Activated effector memory CD4-positive, alpha-beta T cell treated with anti-CD3 and anti-CD28 coated beads, Interleukin-2, amount 50 U/mL, for 16 hours (primary cell): ENCODE measurements around the gene FAM3B.

Experiments used
- DNase-seq: peaks from one replicate; pipeline ENCODE4 v3.0.0-alpha.2; 2020

The FAM3B gene

DNA sequence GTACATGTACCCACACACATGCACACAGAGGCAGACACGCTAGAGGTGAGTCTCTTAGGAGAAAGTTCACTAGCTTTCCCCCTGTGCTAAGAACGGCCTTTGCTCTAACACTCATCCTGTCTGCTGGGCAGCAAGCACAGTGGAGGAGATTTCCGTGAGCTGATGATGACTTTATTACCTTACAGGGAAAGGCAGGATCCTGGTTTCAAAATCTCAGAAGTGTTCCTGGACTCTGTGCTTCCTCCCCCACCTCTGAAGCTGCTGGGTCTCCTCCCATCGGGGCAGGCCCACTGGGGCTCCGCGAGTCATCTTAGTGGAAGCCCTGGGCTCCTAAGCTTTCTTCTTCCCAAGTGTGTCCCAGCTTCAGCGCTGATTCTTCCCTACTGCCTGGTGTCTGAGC is 2.7 kb downstream of the FAM3B start:
- DNase-seq: no peak

DNA sequence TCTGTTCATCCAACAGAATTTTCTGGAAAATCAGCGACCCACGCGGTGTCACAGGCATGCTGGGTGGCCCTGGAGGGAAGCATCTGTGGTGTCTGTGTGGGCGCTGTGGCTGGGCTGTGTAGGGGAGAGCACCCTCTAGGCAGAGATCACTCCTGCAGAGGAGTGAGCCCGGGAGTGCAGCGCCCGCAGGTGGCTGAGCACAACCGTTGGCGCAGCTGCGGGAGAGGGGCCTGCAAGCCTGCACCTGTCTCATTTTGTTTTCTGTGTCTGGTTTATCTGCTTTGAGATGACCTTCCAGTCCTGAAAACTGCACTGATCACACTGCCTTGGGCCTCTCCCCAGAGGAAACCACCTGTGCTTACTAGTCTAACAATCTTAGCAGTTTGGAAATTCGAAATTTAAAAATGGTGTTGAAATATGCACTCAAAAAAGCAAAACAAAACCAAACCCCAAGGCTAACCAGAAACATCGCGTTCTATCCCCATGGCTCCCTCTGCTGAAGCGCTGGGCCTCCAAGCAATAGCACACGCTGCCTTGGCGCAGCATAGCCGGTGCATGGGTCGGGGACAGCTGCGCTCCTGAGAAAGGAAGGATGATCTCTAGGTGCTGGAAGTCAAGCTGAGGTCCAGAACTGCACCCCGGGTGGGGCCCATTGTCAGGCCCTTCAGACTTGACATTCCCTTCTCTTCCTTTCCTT is 4.8 kb downstream of the FAM3B start:
- no peak for DNase-seq

DNA sequence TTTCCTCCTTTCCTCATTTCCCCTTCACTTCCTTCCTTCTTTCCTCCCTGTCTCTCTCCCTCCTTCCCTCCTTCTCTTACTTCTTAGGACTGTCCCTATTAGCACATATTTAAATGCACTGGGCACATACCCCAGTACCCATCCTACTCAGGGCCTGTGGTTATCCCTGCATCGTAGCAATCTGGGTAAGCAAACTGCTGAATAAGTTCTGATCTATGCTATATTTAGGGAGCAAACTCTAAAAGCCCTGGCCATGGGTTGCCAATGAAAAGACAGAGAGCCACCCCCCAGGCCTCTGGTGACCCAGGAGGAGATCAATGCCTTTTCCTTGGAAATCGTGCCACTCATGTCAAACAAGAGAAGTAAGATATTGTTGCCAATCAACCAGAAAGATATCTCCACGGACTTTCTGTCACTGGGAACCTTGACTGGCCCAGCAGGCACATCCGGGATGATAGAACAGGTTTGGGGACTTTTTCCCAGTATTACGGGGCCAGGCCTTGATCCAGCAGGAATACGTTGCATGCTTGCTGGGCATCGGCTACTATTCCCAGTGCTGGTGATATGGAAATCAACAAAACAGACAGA is 5.4 kb downstream of the FAM3B start:
- DNase-seq: no peak

DNA sequence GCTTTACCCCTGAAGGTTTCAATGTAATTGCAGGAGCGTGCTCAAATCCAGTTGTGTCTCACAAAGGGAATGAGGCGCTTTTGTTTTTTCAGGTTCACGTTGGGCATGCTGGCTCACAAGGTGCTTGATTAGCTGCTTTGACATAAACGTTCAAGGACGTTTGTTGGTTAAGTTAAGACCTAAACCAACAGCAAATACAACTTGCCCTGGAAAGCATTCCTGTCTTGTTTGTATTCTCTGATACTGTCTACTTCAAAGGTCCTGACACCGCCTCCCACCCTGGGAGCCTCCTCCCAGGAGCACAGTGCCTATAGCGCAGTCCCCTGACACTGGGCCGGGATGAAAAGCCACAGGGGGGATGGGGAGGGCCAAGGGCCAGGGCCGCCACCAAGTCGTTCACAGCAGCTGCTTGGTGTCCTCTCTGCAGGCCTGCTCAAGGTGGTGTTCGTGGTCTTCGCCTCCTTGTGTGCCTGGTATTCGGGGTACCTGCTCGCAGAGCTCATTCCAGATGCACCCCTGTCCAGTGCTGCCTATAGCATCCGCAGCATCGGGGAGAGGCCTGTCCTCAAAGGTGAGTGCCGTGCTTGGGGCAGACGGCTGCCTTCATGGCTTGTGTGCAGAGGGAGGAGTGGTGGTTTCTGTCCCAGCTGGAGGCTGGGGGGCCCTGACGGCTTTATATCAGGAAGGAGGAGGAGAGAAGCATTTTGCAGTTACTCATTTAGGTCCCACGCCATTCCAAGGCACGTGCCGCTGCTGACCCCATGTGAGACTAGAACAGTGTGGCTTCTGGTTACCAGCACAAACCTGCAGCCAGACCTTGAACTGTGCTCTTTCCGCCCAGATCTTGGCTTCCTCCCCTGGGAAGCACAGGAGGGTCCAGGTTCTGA is 6.1 kb downstream of the FAM3B start:
- DNase-seq: no peak

DNA sequence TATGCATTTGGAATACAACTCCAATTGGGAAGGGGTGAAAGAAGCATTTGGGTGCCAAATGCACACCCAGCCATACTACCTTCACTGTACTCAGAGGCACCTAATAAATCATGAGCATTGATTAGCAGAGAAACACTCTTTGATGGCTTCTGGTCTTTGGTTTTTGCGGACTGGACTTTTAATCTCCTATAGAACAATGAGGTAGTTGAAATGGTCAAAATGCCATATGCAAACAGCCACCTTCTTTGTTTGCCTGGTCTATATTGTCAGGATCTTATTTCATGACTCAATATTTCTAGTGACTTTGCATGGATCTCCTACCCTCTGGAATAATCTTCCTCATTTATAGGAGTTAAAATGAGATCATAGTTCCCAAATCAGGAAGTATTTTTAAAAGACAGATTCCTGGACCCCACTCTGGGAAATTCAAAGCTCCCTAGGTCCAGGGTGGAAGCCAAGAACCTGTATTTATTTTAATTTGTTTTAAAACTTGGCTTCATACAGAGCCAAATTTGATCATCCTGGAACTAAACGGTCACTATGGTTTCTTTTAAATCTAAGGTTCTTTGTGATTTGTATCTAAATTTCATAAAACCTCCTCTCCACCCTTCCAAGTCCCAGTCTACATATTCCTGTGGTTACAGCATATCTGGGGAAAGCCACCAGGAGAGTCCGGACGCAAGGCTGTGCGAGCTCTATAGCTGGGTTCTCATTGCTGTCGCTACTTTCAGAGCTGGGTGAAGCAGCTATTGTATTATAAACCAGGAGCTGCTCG is 8.7 kb downstream of the FAM3B start:
- no peak for DNase-seq

DNA sequence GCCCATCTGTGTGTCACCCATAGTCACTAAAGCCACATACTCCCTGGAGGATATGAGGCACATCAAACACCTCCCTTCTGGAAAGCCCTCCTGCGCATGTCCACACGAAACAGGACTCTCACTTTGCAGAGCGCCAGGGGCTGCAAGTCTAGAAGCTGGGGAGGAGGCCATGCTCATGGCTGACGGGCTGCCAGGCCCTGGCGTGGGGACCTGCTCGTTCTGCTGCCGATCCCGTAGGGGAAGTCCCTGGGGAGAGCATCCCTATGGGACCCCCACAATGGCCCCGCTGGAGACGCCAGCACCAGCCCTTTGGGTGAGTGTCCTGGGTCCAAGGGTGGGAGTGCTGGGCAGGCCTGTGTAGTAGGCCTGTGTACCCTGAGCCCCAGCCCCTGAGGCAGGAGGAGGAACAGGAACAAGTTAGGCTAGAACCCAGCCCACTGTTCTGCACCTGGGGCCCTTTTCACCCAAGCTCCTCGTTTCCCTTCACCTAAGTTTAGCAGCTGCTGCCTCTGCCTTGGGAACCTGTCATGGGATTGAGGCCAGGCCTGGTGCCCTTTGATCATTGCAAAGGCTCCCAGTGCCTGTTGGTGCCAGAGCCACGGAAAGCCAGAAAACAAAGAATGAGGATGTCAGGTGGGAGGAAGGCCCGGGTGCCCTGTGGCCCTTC is 9.9 kb downstream of the FAM3B start:
- no peak for DNase-seq

DNA sequence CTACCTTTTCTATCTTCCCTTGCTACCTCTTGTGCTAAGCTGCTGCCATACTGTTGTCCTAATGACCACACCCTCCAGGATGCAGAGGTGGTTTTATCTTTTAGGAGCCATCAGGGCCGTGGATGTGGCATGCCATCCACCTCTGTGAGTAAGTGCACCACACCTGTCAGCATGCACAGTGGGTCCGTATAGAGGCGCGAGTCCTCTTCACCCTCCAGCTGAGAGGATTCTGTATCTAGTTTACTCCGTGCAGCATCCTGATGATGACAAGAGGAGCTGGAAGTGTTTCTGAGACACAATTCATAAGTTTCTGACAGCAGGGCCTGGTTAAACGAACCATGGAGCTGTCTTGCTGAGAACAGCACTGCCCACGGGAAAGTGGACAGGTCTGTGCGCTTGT is 11.2 kb downstream of the FAM3B start:
- DNase-seq: no peak

DNA sequence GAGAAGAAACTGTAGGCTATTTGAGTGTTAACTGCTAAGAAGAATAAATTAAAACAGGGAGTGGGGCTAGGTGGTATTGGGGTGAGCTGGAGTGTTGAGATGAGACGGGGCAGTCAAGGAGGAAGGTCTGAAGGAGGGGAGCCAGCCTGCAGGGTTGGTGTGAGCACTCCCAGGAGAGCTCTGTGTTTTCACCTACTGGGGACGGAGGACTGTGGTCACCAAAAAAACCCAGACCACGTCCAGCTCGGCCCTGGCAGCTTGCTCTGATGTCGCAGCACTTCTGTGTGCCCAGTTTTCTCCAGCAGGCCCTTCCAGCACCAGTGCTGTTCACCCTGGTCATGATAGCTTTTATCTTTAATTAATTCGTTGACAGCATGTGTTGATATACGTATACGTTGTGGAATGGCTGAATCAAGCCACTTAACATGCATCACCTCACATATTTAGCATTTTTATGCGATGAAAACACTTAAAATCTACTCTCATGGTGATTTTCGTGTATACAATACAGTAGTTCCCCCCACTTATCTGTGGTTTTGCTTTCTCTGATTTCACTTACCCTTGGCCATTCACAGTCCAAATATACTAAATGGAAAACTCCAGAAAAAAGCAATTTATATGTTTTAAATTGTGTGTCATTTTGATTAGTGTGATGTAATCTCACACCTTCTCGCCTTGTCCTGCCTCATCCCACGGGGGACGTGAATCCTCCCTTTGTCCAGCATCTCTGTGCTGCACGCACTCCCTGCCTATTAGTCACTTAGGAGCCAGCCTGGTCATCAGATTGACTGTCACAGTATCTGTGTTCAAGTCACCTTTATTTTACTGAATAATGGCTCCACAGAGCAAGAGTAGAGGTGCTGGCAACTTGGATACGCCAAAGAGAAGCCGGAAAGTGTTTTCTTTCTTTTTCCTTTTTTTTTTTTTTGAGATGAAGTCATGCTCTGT is 12.3 kb downstream of the FAM3B start:
- DNase-seq: peak; percentile 55

DNA sequence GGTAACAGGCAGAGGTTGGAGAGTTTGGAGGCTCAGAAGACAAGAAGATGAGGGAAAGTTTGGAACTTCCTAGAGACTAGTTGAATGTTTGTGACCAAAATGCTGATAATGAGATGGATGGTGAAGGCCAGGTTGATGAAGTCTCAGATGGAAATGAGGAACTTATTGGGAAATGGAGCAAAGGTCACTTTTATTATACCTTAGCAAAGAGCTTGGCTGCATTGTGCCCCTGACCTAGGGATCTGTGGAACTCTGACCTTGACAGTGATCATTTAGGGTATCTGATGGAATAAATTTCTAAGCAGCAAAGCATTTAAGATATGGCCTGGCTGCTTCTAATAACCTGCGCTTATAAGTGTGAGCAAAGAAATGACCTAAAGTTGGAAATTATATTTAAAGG is 17.2 kb downstream of the FAM3B start:
- no peak for DNase-seq

DNA sequence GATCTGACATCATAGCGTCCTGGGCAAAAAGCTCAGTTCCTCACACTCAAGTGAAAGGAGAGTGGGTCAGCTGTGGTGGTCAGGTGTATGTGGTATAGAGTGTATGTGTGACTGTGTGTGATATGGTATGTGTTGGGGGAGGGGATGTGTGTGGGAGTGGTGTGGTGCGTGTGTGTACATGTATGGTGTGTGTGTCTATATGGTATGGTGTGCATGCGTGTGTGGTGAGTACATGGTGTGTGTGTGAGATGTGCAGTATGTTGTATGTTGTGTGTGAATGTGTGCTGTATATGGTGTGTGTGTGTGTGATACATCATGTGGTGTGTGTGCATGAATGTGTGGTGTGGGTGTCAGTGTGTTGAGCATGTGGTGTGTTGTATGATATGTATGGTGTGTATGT is 20.9 kb downstream of the FAM3B start:
- DNase-seq: no peak

DNA sequence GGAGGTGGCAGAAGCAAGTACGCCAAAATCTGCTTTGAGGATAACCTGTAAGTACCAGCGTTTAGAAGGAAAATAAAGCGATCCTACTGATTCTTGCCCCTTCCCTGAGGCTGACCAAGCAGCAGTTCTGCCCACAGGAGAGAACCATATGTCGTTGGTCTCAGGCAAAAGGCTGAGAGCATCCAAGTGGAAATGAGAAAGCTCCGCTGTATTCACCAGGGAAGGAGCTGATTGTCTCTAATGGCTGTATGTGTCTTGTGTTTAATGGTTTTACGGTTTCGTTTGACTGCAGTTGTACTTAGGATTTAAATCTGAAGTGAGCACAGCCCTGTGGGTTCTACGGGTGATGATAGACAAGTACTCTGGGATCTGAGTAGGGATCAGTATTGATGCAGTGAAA is 21.9 kb downstream of the FAM3B start:
- DNase-seq: no peak

DNA sequence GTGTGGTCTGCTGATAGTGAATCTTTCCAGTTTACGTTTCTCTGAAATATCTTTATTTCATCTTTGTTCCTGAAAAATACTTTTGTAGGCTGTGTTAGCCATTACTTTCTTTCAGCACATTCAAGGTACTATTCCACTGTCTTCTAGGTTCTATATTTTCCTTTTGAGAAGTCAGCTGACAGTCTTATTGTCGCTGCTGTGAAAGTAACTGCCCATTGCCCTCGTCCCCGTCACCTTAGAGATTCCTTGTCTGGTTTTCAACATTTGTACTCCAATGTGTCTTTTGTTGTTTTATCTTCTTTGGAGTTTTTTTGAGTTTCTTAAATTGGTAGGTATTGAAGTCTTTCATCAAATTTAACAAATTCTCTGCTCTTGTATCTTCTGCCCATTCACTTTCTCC is 25.4 kb downstream of the FAM3B start:
- DNase-seq: no peak

DNA sequence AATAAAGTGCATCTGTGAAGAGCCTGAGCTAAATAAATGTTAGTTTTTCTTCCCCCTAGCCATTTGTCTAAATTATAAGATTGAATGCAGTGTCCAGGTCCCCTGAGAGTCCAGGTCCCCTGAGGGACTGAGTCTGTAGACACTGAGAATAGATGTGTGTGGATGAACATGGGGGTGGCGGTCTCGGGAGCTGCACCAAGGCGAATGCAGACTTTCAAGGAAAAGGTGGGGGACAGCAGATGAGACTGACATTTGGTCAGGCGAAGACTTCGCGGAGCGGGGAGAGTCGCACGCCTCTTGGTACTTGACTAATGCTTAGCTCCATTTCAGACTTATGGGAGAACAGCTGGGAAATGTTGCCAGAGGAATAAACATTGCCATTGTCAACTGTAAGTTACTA is 27.5 kb downstream of the FAM3B start:
- DNase-seq: no peak

DNA sequence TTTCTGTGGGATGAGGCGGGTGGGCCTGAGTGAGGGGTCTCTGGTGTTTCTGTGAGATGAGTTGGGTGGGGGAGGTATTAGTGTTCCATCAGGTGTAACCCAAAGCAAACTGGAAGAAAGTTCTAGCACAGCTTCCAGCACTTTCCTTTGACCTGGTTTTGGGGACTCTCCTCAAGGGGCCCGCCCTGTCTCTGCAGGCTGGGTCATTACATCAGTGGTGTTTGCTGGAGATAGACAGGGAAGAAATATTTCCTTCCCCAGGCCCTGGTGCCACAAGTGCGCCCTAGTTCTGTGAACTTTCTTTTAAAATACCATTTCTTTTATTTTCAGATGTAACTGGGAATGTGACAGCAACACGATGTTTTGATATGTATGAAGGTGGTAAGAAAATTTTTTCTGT is 28.8 kb downstream of the FAM3B start:
- no peak for DNase-seq

DNA sequence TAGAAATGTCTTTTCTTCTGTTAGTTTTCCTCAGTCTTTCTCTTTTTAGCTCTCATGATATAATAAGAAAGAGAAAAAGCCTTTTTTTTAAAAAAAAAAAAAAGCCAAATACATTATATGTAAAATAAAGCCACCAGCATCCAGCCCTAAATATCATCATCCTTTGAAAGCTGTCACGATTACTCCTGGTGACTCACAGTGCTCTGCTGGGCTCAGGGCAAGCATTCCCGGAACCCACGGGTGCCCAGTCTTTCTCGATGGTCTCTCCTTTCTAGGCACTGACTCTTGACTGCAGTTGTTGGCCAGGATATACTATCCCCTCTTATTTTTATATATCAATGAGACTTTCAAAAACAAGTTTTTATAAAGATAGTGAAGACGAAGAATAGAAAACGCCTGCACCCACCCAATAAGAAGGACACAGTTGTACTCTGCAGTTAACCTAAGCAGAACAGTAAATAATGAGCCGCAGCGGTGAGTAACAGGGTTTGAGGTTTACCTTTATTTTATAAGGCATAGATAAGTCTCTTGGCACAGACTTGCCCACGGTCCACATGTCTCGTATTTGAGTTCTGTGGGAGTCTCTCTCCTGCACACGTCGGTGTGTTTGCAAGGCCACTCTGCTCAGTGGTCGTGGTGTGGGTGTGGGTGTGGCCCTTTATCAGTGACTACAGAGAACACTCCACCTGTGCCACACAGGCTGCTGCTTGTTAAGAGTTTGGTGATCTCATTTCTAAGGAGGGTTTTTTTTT is 29.5 kb downstream of the FAM3B start:
- no peak for DNase-seq

DNA sequence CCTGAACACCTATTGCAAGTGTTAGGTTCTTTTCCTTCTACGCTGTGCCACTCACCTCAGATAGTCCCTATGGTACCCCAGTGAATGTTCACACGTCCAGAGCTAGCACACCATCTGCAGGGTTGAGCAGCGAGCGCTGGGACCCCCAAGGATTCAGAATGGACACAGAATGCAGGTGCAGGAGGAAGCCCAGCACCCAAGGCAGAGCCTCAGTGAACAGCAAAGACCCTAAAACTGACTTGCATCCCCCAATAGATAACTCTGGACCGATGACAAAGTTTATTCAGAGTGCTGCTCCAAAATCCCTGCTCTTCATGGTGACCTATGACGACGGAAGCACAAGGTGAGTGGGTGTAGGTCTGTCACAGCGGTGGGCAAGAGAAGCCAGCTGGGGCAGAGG is 30.2 kb downstream of the FAM3B start:
- DNase-seq: no peak

DNA sequence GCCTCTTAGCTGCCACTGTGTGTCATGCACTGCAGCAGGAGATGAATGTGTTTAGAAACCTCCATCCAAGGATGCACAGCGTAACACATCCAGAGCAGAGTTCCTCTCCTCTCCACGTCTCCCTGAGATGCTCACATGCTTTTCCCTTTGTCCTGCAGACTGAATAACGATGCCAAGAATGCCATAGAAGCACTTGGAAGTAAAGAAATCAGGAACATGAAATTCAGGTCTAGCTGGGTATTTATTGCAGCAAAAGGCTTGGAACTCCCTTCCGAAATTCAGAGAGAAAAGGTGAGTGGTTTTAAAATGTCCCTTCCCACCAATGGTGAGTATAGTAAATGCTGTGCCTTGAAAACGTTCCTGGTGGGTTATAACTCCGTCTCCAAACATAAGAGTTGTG is 31.8 kb downstream of the FAM3B start:
- DNase-seq: no peak

DNA sequence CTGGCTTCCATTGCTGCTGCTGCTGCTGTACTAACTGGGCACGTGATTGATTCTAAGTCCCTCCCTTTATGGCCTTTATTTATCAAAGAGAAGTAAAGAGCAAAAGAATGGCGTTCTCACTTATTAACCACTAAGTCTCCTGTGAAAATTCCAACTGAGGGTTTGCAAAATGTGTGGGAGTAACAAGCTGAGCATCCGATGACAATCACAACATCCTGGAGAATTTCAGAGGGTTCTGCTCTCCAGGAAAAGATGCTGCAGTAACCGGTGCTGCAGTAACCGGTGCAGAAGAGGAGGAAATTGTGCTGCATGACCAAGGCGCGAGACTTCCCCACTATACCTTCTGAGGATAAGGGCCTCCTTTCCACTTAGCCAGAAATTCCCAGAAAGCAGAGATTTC is 32.5 kb downstream of the FAM3B start:
- no peak for DNase-seq

DNA sequence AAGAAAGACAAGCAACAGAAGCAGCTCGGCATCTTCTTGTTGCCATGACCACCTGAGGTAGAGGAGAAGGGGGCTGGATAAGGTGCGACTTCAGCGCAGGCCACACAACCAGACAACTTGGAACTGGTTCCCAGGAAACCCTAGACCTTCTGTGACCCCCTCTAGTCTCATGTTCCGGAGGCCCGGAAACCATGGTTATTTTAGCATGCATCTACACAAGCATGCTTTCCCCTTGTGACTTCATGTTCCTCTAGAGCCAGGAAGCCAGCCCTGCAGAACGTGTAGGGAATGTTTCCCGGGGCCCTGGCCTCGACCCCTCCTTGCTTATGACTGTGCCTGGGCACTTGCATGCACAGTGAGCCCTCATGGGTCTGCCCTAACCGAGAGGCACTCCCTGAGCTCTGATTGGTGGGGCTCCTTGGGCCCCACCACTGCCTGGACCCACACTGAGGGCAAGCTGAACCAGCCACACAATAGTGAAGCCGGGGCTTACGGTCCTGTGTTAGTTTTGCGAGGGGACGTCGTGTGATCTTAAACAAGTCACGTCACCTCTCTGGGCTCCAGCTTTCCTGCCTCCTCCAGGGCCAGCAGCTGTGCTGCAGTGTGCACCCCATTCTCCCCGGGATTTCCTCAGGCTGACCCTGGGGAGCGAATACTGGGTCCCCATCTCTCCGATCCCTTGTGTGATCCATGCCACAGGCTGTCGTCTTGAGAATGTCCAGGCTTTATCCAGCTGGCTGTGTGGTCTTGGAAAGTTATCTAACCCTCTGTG is 33.2 kb downstream of the FAM3B start:
- no peak for DNase-seq
